Measurements from ENCODE around the gene ZNF844. TPM values are rescaled to one million over a fixed set of nuclear protein-coding genes. Genes with fewer than 3 reads are reported as not detected.
"Not testable (repeated sequence)": the region's sequence is repeated elsewhere in the genome, so short reads cannot be mapped to it uniquely, and the experiment has no call there.

The ZNF844 gene
- total RNA-seq, 1 donor from 2014 or later = 0.15 TPM

DNA sequence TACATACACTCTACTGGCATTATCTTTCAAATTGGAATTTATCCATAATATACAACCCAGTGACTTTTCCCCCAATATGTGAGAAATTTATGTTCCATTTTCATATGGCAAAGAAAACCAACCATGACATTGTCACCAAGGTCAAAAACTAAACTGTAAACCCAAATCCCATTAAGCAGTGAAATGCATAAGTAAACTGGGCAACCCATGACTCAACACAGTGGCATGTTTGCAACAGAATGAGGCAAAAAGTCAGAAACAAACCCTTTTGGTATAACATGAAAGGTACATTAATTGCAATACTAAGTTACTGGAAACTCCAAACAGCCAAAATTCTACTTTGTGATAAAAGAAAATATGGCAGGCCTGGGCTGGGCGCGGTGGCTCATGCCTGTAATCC lies 16.7 kb upstream of the ZNF844 start:
- Mint-ChIP-seq H3K36me3 (ENCODE audit: low read depth, unreplicated experiment) (peaks cover 5% of the 10 kb centered on the region), H3K4me3 (ENCODE audit: unreplicated experiment) (no peak overlapping the region), H3K4me1 (ENCODE audit: unreplicated experiment) (no peaks in the 10 kb centered on the region), H3K27ac (ENCODE audit: unreplicated experiment) (no peak overlapping the region), H3K27me3 (ENCODE audit: unreplicated experiment) (peaks cover 2% of the 10 kb centered on the region), H3K9me3 (ENCODE audit: unreplicated experiment) (peaks cover 45% of the 10 kb centered on the region)
- TF ChIP-seq, protein P1, sequence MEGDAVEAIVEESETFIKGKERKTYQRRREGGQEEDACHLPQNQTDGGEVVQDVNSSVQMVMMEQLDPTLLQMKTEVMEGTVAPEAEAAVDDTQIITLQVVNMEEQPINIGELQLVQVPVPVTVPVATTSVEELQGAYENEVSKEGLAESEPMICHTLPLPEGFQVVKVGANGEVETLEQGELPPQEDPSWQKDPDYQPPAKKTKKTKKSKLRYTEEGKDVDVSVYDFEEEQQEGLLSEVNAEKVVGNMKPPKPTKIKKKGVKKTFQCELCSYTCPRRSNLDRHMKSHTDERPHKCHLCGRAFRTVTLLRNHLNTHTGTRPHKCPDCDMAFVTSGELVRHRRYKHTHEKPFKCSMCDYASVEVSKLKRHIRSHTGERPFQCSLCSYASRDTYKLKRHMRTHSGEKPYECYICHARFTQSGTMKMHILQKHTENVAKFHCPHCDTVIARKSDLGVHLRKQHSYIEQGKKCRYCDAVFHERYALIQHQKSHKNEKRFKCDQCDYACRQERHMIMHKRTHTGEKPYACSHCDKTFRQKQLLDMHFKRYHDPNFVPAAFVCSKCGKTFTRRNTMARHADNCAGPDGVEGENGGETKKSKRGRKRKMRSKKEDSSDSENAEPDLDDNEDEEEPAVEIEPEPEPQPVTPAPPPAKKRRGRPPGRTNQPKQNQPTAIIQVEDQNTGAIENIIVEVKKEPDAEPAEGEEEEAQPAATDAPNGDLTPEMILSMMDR (IDR thresholded peaks at IDR 0.05; ENCODE audit: unreplicated experiment) = no peak
- DNase-seq (ENCODE audit: low spot score) = no peak

DNA sequence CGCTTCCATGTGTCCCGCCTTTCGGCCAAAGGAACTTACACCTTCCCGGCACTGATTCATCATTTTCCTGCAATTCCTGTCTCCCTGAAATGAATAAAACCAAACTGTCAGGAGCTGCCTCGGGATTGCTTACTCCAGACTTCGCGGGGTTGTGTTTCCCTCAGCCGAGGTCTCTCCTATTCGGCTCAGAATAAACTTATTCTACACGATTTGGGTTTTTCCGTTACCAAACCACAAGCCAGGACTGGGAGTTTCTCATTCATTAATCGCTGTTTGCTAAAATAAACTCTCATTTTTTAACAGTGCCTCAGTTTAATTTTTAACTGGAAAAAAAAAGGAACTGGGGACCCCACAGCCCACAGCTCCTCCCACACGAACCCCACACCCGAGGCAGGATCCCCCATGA lies 12.4 kb upstream of the ZNF844 start:
- H3K36me3 Mint-ChIP-seq (ENCODE audit: low read depth, unreplicated experiment) = peaks cover 17% of the 10 kb centered on the region
- no peaks in the 10 kb centered on the region for H3K4me1 Mint-ChIP-seq (ENCODE audit: unreplicated experiment)
- H3K27me3 Mint-ChIP-seq (ENCODE audit: unreplicated experiment) = peaks cover 1% of the 10 kb centered on the region
- no peak for DNase-seq (ENCODE audit: low spot score)
- H3K9me3 Mint-ChIP-seq (ENCODE audit: unreplicated experiment) = peaks cover 35% of the 10 kb centered on the region
- TF ChIP-seq, protein P1 (IDR thresholded peaks at IDR 0.05; ENCODE audit: unreplicated experiment) = no peak
- H3K27ac Mint-ChIP-seq (ENCODE audit: unreplicated experiment) = no peak overlapping the region
- no peak overlapping the region for H3K4me3 Mint-ChIP-seq (ENCODE audit: unreplicated experiment)

DNA sequence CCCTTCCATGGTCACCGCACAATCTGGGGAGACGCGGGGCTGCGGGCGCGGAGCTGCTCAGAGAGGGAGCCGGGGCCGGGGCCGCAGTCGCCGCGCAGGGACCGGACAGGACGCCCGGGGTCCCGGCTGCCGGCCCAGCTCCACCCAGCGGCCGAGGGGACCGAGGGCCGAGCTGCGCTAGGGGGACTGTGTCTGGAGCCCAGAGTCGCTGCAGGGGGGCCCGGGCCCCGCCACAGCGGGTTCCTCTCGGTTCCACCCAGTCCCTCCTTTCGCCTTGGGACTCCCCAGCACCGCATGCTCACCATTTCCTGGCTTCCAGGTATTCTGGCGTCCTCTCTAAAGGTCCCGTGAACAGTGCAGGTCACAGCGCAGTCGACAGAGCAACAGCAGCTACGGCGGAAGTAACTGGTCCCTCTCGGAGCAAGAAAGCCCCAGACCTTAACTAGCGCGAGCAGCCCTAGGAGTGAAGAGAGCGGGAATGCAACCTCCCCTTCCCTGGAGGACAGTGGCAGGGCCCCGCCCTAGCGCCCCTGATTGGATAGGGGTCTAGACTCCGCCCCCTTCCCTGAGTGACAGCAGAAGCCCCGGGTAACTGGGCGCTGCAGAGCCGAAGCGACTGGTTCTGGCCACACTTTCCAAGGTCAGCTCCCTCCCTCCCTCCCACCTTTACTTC lies 11.9 kb upstream of the ZNF844 start, which contains the start of gene ZNF878:
Gene ZNF878, minus strand, starts transcription at position 465 of the 673 bp plus-strand sequence. Its CDS starts 160 bp downstream, at position 305.
- peaks cover 4% of the 10 kb centered on the region for H3K27me3 Mint-ChIP-seq (ENCODE audit: unreplicated experiment)
- H3K27ac Mint-ChIP-seq (ENCODE audit: unreplicated experiment) = no peak within 1 kb of the TSS
- H3K36me3 Mint-ChIP-seq (ENCODE audit: low read depth, unreplicated experiment) = peaks cover 17% of the 10 kb centered on the region
- no peak for DNase-seq (ENCODE audit: low spot score)
- H3K4me3 Mint-ChIP-seq (ENCODE audit: unreplicated experiment) = no peak within 1 kb of the TSS
- no peaks in the 10 kb centered on the region for H3K4me1 Mint-ChIP-seq (ENCODE audit: unreplicated experiment)
- TF ChIP-seq, protein P1 (IDR thresholded peaks at IDR 0.05; ENCODE audit: unreplicated experiment) = no peak
- peaks cover 33% of the 10 kb centered on the region for H3K9me3 Mint-ChIP-seq (ENCODE audit: unreplicated experiment)

DNA sequence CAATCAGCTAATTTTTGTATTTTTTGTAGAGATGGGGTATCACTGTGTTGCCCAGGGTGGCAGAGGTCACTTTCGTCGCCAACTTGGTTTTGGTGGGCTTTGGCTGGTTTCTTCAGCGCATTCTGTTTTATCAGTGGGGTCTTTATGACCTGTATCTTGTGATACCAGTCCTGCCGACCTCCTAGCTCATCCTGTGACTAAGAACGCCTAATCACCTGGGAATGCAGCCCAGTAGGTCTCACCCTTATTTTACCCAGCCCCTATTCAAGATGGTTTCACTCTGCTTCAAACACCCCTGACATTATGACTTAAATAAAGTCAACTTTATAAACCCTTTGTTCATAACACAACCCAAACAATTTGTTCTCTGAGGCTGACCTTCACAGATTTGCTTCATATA lies 8.7 kb upstream of the ZNF844 start:
- DNase-seq (ENCODE audit: low spot score) = no peak
- Mint-ChIP-seq H3K27ac (ENCODE audit: unreplicated experiment) (no peak overlapping the region), H3K27me3 (ENCODE audit: unreplicated experiment) (peaks cover 9% of the 10 kb centered on the region), H3K4me3 (ENCODE audit: unreplicated experiment) (no peak overlapping the region), H3K36me3 (ENCODE audit: low read depth, unreplicated experiment) (peaks cover 22% of the 10 kb centered on the region), H3K9me3 (ENCODE audit: unreplicated experiment) (peaks cover 32% of the 10 kb centered on the region), H3K4me1 (ENCODE audit: unreplicated experiment) (no peaks in the 10 kb centered on the region)
- TF ChIP-seq, protein P1 (IDR thresholded peaks at IDR 0.05; ENCODE audit: unreplicated experiment) = no peak

DNA sequence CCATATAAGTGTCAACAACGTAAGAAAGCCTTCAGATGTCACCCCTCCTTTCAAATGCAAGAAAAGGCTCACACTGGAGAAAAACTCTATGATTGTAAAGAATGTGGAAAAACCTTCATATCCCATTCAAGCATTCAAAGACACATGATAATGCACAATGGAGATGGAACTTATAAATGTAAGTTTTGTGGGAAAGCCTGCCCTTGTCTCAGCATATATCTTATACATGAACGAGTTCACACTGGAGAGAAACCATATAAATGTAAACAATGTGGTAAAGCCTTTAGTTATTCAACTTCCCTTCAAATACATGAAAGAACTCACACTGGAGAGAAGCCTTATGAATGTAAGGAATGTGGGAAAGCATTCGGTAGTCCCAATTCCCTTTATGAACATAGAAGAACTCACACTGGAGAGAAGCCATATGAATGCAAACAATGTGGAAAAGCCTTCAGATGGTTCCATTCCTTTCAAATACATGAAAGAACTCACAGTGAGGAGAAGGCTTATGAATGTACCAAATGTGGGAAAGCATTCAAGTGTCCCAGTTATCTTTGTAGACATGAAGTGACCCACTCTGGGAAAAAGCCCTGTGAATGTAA lies 11.1 kb downstream of the ZNF844 start:
- DNase-seq (ENCODE audit: low spot score) = no peak
- TF ChIP-seq, protein P1 (IDR thresholded peaks at IDR 0.05; ENCODE audit: unreplicated experiment) = no peak
- peaks cover 10% of the 10 kb centered on the region for H3K36me3 Mint-ChIP-seq (ENCODE audit: low read depth, unreplicated experiment)
- H3K9me3 Mint-ChIP-seq (ENCODE audit: unreplicated experiment) = peaks cover 31% of the 10 kb centered on the region
- H3K4me3 Mint-ChIP-seq (ENCODE audit: unreplicated experiment) = no peak overlapping the region
- H3K27me3 Mint-ChIP-seq (ENCODE audit: unreplicated experiment) = peaks cover 2% of the 10 kb centered on the region
- H3K4me1 Mint-ChIP-seq (ENCODE audit: unreplicated experiment) = no peaks in the 10 kb centered on the region
- H3K27ac Mint-ChIP-seq (ENCODE audit: unreplicated experiment) = no peak overlapping the region

DNA sequence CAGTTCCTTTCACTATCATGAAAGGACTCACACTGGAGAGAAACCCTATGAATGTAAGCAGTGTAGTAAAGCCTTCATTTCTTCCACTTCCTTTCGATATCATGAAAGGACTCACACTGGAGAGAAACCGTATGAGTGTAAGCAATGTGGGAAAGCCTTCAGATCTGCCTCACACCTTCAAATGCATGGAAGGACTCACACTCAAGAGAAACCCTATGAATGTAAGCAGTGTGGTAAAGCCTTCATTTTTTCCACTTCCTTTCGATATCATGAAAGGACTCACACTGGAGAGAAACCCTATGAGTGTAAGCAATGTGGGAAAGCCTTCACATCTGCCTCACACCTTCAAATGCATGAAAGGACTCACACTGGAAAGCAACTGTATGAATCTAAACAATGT lies 11.8 kb downstream of the ZNF844 start:
- H3K27ac Mint-ChIP-seq (ENCODE audit: unreplicated experiment); H3K4me1 Mint-ChIP-seq (ENCODE audit: unreplicated experiment); H3K27me3 Mint-ChIP-seq (ENCODE audit: unreplicated experiment); H3K4me3 Mint-ChIP-seq (ENCODE audit: unreplicated experiment); DNase-seq (ENCODE audit: low spot score): not testable (repeated sequence)
- peaks cover 38% of the 10 kb centered on the region for H3K9me3 Mint-ChIP-seq (ENCODE audit: unreplicated experiment)
- H3K36me3 Mint-ChIP-seq (ENCODE audit: low read depth, unreplicated experiment) = peaks cover 14% of the 10 kb centered on the region

Data from endothelial cell (in vitro differentiated cells).